Measurements from ENCODE around the gene NMU. TPM values are rescaled to one million over a fixed set of nuclear protein-coding genes. Genes with fewer than 3 reads are reported as not detected.
"Not testable (repeated sequence)": the region's sequence is repeated elsewhere in the genome, so short reads cannot be mapped to it uniquely, and the experiment has no call there.

NMU gene
- under 1 TPM in 1 of 5 donors, not detected in 4; 0.92 TPM for total RNA-seq
- 10 to 100 TPM in 1 of 3 donors, 1 to 10 TPM in 1, under 1 TPM in 1; 0.56 to 46.1 (median 1.2) TPM for polyA plus RNA-seq
- long read RNA-seq, donor 1, partial matches to known transcripts: 0 of 4 reads
- long read RNA-seq, donor 1, other reads (novel, unspliced or antisense): 0 of 4 reads
- long read RNA-seq, donor 2, partial matches to known transcripts: 0 of 2 reads
- long read RNA-seq, donor 2, other reads (novel, unspliced or antisense): 0 of 2 reads
- long read RNA-seq, donor 3, partial matches to known transcripts: 0 of 1 reads
- long read RNA-seq, donor 3, other reads (novel, unspliced or antisense): 0 of 1 reads
- long read RNA-seq, donor 4: 0 reads
- long read RNA-seq, donor 5, partial matches to known transcripts: 0 of 1 reads
- long read RNA-seq, donor 5, other reads (novel, unspliced or antisense): 0 of 1 reads
- long read RNA-seq, donor 6: 0 reads
- long read RNA-seq, donor 7, partial matches to known transcripts: 0 of 4 reads
- long read RNA-seq, donor 7, other reads (novel, unspliced or antisense): 0 of 4 reads
- long read RNA-seq, donor 8, partial matches to known transcripts: 0 of 1 reads
- long read RNA-seq, donor 8, other reads (novel, unspliced or antisense): 0 of 1 reads
- long read RNA-seq, donor 9, partial matches to known transcripts: 0 of 1 reads
- long read RNA-seq, donor 9, other reads (novel, unspliced or antisense): 0 of 1 reads
- long read RNA-seq, donor 10: 0 reads

GRCh38 chr4:55635741-55636655, at the start of gene NMU:
NMU (minus strand) TSS chr4:55636298; CDS start chr4:55636192, 106 bp downstream.
- Histone ChIP-seq H3K4me1 (peaks cover 15 to 24% (median 20%) of the 10 kb centered on the region in 4 donors), H3K4me3 (peak within 1 kb of the TSS; percentile 33 to 57 (median 46)), H3K27ac (no peak within 1 kb of the TSS), H3K36me3 (no peaks in the 10 kb centered on the region), H3K27me3 (peaks cover 2 to 64% (median 25%) of the 10 kb centered on the region in 3 donors), H3K9me3 (no peaks in the 10 kb centered on the region)
- intact Hi-C loops (cut with DNase I; ENCODE audit: low total_unique reads): no loop called here
- WGBS, 5 donors: 1 to 2% (median 1%) methylated on average over 51 to 80 of the region's 80 CpGs
- DNase-seq: peak; percentile 61 to 82
- TF ChIP-seq POLR2AphosphoS5 (IDR thresholded peaks at IDR 0.05) (no peak), EP300 (IDR thresholded peaks at IDR 0.05) (no peak), POLR2A (IDR thresholded peaks at IDR 0.05) (no peak), CTCF (IDR thresholded peaks at IDR 0.05) (no peak)

GRCh38 chr4:55684276-55684675, 48.2 kb upstream of the NMU start:
- Histone ChIP-seq H3K4me1 (no peaks in the 10 kb centered on the region), H3K4me3 (no peak overlapping the region), H3K27ac (no peak overlapping the region), H3K36me3 (no peaks in the 10 kb centered on the region), H3K27me3 (no peaks in the 10 kb centered on the region), H3K9me3 (no peaks in the 10 kb centered on the region)
- TF ChIP-seq CTCF (IDR thresholded peaks at IDR 0.05): no peak
- TF ChIP-seq EP300 (IDR thresholded peaks at IDR 0.05): no peak
- TF ChIP-seq POLR2AphosphoS5 (IDR thresholded peaks at IDR 0.05): no peak
- TF ChIP-seq POLR2A (IDR thresholded peaks at IDR 0.05): no peak
- WGBS, 5 donors: 81 to 91% (median 88%) methylated on average over 3 of the region's 3 CpGs
- DNase-seq: no peak
- intact Hi-C loops (cut with DNase I; ENCODE audit: low total_unique reads): no loop called here

GRCh38 chr4:55682797-55683196, 46.7 kb upstream of the NMU start:
- intact Hi-C loops (cut with DNase I; ENCODE audit: low total_unique reads): not testable (repeated sequence)

GRCh38 chr4:55682295-55682694, 46.2 kb upstream of the NMU start:
- H3K4me1 ChIP-seq: no peaks in the 10 kb centered on the region
- no peak overlapping the region for H3K27ac ChIP-seq
- H3K36me3 ChIP-seq: no peaks in the 10 kb centered on the region
- no peak for DNase-seq
- TF ChIP-seq CTCF (IDR thresholded peaks at IDR 0.05) (no peak), EP300 (IDR thresholded peaks at IDR 0.05) (no peak), POLR2A (IDR thresholded peaks at IDR 0.05) (no peak), POLR2AphosphoS5 (IDR thresholded peaks at IDR 0.05) (no peak)
- no peak overlapping the region for H3K4me3 ChIP-seq
- no peaks in the 10 kb centered on the region for H3K9me3 ChIP-seq
- 40 to 55% (median 50%) methylated on average over 1 of the region's 1 CpG for WGBS, 5 donors
- intact Hi-C loops (cut with DNase I; ENCODE audit: low total_unique reads): no loop called here
- no peaks in the 10 kb centered on the region for H3K27me3 ChIP-seq

More at GRCh38 chr4:55682797-55683196, 46.7 kb upstream of the NMU start:
- H3K9me3 ChIP-seq, H3K4me1 ChIP-seq, H3K27me3 ChIP-seq, H3K36me3 ChIP-seq, H3K27ac ChIP-seq, DNase-seq, H3K4me3 ChIP-seq: not testable (repeated sequence)
- 79 to 89% (median 85%) methylated on average over 3 of the region's 3 CpGs for WGBS, 5 donors
